Measurements from ENCODE around the gene ERC2. TPM values are rescaled to one million over a fixed set of nuclear protein-coding genes. Genes with fewer than 3 reads are reported as not detected.

Gene ERC2
- total and polyA plus RNA-seq, 7 donors = 0.52 to 5.7 (median 1.2) TPM; not detected in 2

GRCh38 chr3:55823829-55824228 is 644.4 kb downstream of the ERC2 start:
- H3K9me3 ChIP-seq = no peaks in the 10 kb centered on the region
- no peak overlapping the region for H3K4me3 ChIP-seq
- TF ChIP-seq CTCF (IDR thresholded peaks at IDR 0.05) = no peak
- no peaks in the 10 kb centered on the region for H3K4me1 ChIP-seq
- H3K36me3 ChIP-seq = no peaks in the 10 kb centered on the region
- intact Hi-C loops (cut with DNase I) = no loop called here
- DNase-seq = no peak
- WGBS, 2 donors = 94 to 97% methylated on average over 1 of the region's 1 CpG
- H3K27ac ChIP-seq = no peak overlapping the region
- no peaks in the 10 kb centered on the region for H3K27me3 ChIP-seq

DNA sequence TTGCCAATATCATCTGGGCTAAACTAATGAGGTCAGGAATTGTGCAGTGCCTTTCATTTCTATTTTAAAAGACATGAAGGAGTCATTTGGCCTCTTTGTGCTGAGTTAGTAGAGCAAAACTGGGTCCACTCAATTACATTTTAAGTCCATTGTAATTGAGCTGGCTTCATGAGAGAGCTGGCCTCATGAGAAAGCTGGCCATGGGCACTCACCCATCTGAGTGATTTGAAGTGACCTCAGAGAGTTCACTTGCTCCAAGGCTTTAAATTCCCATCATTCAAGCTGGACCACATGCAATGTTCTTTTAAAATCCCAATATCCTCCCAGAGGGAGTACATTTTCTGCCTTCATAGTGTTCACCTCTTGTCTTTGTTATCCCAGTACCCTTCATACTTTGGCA is 645.3 kb downstream of the ERC2 start:
- DNase-seq = no peak
- H3K4me3 ChIP-seq = no peak overlapping the region
- no peaks in the 10 kb centered on the region for H3K27me3 ChIP-seq
- H3K27ac ChIP-seq = no peak overlapping the region
- H3K36me3 ChIP-seq = no peaks in the 10 kb centered on the region
- H3K9me3 ChIP-seq = no peaks in the 10 kb centered on the region
- intact Hi-C loops (cut with DNase I) = no loop called here
- no peaks in the 10 kb centered on the region for H3K4me1 ChIP-seq
- TF ChIP-seq EP300 (IDR thresholded peaks at IDR 0.05) (no peak), POLR2A (IDR thresholded peaks at IDR 0.05) (no peak), CTCF (IDR thresholded peaks at IDR 0.05) (no peak), POLR2AphosphoS5 (IDR thresholded peaks at IDR 0.05) (no peak)

GRCh38 chr3:55819005-55819404 is 649.3 kb downstream of the ERC2 start:
- TF ChIP-seq EP300 (IDR thresholded peaks at IDR 0.05) (no peak), CTCF (IDR thresholded peaks at IDR 0.05) (no peak), POLR2A (IDR thresholded peaks at IDR 0.05) (no peak), POLR2AphosphoS5 (IDR thresholded peaks at IDR 0.05) (no peak)

DNA sequence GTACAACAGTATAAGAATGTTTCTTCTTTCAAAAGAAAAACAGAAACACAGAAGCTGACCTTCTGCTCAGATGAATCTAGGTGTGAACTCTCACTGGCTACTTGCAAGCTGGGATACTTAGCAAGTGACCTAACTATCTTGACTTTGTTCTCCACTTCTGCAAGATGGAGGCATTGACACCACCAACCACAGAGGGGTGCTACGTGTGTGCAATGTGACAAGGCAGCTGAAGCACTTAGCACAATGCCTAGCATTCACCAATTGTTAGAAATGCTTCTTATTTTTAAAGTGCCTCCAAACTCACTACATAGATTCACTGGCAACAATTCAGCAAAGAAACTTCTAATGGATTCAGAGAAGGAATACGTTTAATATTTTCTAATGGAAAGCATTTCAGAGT is 649.8 kb downstream of the ERC2 start:
- intact Hi-C loops (cut with DNase I) = no loop called here
- H3K4me3 ChIP-seq = no peak overlapping the region
- no peaks in the 10 kb centered on the region for H3K27me3 ChIP-seq
- H3K27ac ChIP-seq = no peak overlapping the region
- no peaks in the 10 kb centered on the region for H3K9me3 ChIP-seq
- DNase-seq = no peak
- H3K36me3 ChIP-seq = no peaks in the 10 kb centered on the region
- peaks cover 0 to 7% (median 0%) of the 10 kb centered on the region in 4 donors for H3K4me1 ChIP-seq
- TF ChIP-seq POLR2AphosphoS5 (IDR thresholded peaks at IDR 0.05) = no peak
- TF ChIP-seq POLR2A (IDR thresholded peaks at IDR 0.05) = no peak
- TF ChIP-seq CTCF (IDR thresholded peaks at IDR 0.05) = no peak
- no peak for TF ChIP-seq EP300 (IDR thresholded peaks at IDR 0.05)
- 74 to 78% methylated on average over 2 of the region's 2 CpGs for WGBS, 2 donors

More at GRCh38 chr3:55819005-55819404, 649.3 kb downstream of the ERC2 start:
- 83 to 85% methylated on average over 6 of the region's 6 CpGs for WGBS, 2 donors
- no peaks in the 10 kb centered on the region for H3K36me3 ChIP-seq
- H3K4me3 ChIP-seq = no peak overlapping the region
- no peaks in the 10 kb centered on the region for H3K27me3 ChIP-seq
- H3K27ac ChIP-seq = no peak overlapping the region
- intact Hi-C loops (cut with DNase I) = no loop called here
- DNase-seq = no peak
- H3K9me3 ChIP-seq = no peaks in the 10 kb centered on the region
- peaks cover 0 to 2% (median 0%) of the 10 kb centered on the region in 4 donors for H3K4me1 ChIP-seq

DNA sequence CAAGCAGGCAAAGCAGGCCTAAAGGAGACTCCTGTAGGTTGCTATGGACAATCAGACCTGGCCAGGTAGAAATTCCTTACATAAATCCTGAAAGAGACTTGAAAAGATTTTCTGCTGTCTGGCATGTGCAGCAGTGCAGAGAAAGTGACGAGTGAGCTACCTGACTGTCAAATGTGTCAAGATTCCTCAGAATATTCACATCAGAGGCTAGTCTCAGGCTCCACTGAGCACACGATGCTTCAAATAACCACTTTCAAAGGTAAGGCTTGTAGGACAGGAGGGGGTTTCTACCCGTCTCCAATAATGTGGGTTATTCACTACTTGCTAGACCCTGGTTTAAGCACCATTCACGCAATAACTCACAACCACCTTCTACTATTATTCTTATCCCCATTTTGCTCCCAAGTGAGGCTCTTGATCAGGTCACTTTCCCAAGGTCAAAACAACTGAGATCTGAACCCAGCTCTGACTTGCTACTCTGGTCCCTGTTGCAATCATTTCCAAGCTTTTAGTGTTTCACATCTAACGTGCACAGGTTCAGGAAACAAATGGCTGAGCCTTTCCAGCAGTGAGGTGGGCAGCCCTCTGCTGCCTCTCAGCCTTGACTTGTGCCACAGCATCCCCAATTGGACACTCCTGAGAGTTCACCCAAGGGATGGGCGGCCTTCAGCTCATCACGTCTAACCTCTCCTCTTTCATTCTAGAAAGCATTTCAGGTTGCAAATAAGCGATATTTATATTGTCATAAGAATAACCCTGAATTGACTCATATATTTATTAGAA is 651.3 kb downstream of the ERC2 start:
- no peak for TF ChIP-seq POLR2A (IDR thresholded peaks at IDR 0.05)
- no peak for TF ChIP-seq EP300 (IDR thresholded peaks at IDR 0.05)
- no peak for TF ChIP-seq CTCF (IDR thresholded peaks at IDR 0.05)
- no peak for TF ChIP-seq POLR2AphosphoS5 (IDR thresholded peaks at IDR 0.05)
- intact Hi-C loops (cut with DNase I) = no loop called here
- 82 to 86% methylated on average over 8 of the region's 8 CpGs for WGBS, 2 donors

More for the DNA sequence above, 651.3 kb downstream of the ERC2 start:
- Histone ChIP-seq H3K9me3 (no peaks in the 10 kb centered on the region), H3K4me3 (no peak overlapping the region), H3K27ac (no peak overlapping the region), H3K27me3 (no peaks in the 10 kb centered on the region), H3K36me3 (no peaks in the 10 kb centered on the region), H3K4me1 (peaks cover 0 to 10% (median 0%) of the 10 kb centered on the region in 4 donors)
- DNase-seq = no peak
